GM06990 (cell line): Measurements from ENCODE around the gene TPRA1.

ENCODE experiments used
- DNase-seq: peaks from one replicate; pipeline ENCODE4 v3.0.0-alpha.2; 2011; ENCODE audit not compliant: insufficient read length; ENCODE audit errors: extremely low read depth
- H3K27me3 ChIP-seq: replicated peaks from 2 replicates; pipeline ENCODE4 v1.6.0; 2011; ENCODE audit warnings: low read length; ENCODE audit not compliant: control insufficient read depth, insufficient read depth
- H3K36me3 ChIP-seq: 2 replicates; pipeline ENCODE4 v1.5.1; 2011; ENCODE audit warnings: low read length; ENCODE audit not compliant: control insufficient read depth, insufficient read depth
- H3K4me3 ChIP-seq: replicated peaks from 2 replicates; pipeline ENCODE4 v1.5.1; 2011; ENCODE audit warnings: low read depth, mild to moderate bottlenecking, control low read depth, low read length
- CTCF ChIP-seq: IDR thresholded peaks from 2 replicates; pipeline ENCODE4 v1.5.1; 2011; ENCODE audit warnings: low read length, control low read depth, mild to moderate bottlenecking, inconsistent platforms; ENCODE audit not compliant: insufficient read depth, poor library complexity, severe bottlenecking

Gene TPRA1

GRCh38 chr3:127570520-127570919 is 20.0 kb downstream of the TPRA1 start:
- Histone ChIP-seq H3K27me3 (no peaks in the 10 kb centered on the region), H3K4me3 (no peak overlapping the region), H3K36me3 (peaks cover 24% of the 10 kb centered on the region)
- no peak for DNase-seq
- no peak for TF ChIP-seq CTCF

GRCh38 chr3:127569160-127569559 is 21.4 kb downstream of the TPRA1 start:
- TF ChIP-seq CTCF, result no peak

DNA sequence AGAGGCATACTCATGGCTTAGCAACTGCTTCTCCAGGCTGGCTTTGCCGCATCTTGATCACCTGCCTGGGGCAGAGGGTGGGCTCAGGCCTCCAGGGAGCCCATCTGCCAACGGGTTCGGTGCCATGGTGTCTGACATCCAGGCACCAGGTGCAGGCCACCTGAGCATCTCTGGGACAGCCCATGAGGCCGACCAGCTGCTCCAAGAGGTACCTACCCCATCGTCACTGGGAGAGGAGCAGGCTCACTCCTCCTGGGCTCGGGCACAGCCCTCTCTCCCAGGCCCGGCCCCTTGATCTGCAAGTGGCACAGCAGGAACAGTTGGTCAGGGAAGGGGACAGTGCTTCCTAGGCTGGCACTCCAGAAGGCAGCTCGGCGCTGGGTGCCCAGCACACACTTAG is 21.9 kb downstream of the TPRA1 start:
- Histone ChIP-seq H3K4me3 (no peak overlapping the region), H3K36me3 (peaks cover 17% of the 10 kb centered on the region), H3K27me3 (no peaks in the 10 kb centered on the region)
- DNase-seq, result no peak
- no peak for TF ChIP-seq CTCF

More at GRCh38 chr3:127569160-127569559, 21.4 kb downstream of the TPRA1 start:
- DNase-seq, result no peak
- H3K36me3 ChIP-seq, result peaks cover 22% of the 10 kb centered on the region
- H3K27me3 ChIP-seq, result no peaks in the 10 kb centered on the region
- no peak overlapping the region for H3K4me3 ChIP-seq

DNA sequence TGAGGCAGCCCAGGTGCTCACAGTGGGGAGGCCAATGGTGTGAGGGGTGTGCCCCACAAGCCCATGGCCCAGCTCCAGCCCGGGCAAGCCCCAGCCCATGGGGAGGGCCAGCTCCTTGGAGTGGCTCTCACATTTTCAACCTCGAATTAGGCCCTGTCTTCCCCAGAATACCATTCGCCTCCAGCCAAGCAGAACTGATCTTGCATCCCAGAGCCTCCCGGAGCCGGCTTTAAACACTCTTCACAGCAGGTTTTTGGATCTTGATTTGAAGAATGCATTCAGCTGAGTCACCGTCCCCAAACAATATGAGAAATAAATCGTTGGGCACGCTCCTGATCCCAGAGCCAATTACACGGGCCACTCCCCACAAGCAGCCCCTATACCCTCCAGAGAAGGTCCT is 23.7 kb downstream of the TPRA1 start:
- Histone ChIP-seq H3K27me3 (no peaks in the 10 kb centered on the region), H3K4me3 (no peak overlapping the region), H3K36me3 (peaks cover 3% of the 10 kb centered on the region)
- TF ChIP-seq CTCF, result no peak
- DNase-seq, result no peak

GRCh38 chr3:127565711-127566110 is 24.8 kb downstream of the TPRA1 start:
- Histone ChIP-seq H3K36me3 (peaks cover 3% of the 10 kb centered on the region), H3K27me3 (no peaks in the 10 kb centered on the region), H3K4me3 (no peak overlapping the region)
- no peak for DNase-seq
- no peak for TF ChIP-seq CTCF
